Type B pancreatic cell (in vitro differentiated cells): ENCODE data around the gene FNDC5. TPM values are rescaled to one million over a fixed set of nuclear protein-coding genes. Genes with fewer than 3 reads are reported as not detected.

Source experiments
- DNase-seq: peaks from one replicate; pipeline ENCODE4 v3.0.0; 2021; ENCODE audit warnings: mixed read lengths; ENCODE audit not compliant: unreplicated experiment; ENCODE audit errors: extremely low spot score
- H3K27ac Mint-ChIP-seq: 2 replicates; pipeline ENCODE4 v1.8.0; 2021; ENCODE audit warnings: mild to moderate bottlenecking, mixed read lengths
- H3K27me3 Mint-ChIP-seq: 2 replicates; pipeline ENCODE4 v1.8.0; 2021; ENCODE audit warnings: mixed read lengths
- H3K36me3 Mint-ChIP-seq: 2 replicates; pipeline ENCODE4 v1.8.0; 2021; ENCODE audit warnings: mixed read lengths
- H3K4me1 Mint-ChIP-seq: one replicate; pipeline ENCODE4 v1.8.0; 2021; ENCODE audit warnings: mixed read lengths; ENCODE audit not compliant: unreplicated experiment
- H3K4me3 Mint-ChIP-seq: 2 replicates; pipeline ENCODE4 v1.8.0; 2021; ENCODE audit warnings: mild to moderate bottlenecking, mixed read lengths
- H3K9me3 Mint-ChIP-seq: 2 replicates; pipeline ENCODE4 v1.8.0; 2021; ENCODE audit warnings: mixed read lengths
- CTCF ChIP-seq: fragments of 200-600 bp; sonication (generic); conservative IDR thresholded peaks from 2 replicates; pipeline ENCODE4 v1.5.0; 2021; ENCODE audit warnings: antibody characterized with exemption, mild to moderate bottlenecking
- total RNA-seq: library from RNA; stranded (reverse); gene quantifications from 2 replicates; pipeline ENCODE4 v1.2.1, GENCODE V29; 2021; ENCODE audit warnings: low replicate concordance

FNDC5 gene
- total RNA-seq, 1 donor from 2014 or later: 49.9 TPM

- H3K9me3 Mint-ChIP-seq: no peaks in the 10 kb centered on the region
- TF ChIP-seq CTCF: no peak
- H3K27me3 Mint-ChIP-seq: peaks cover 2% of the 10 kb centered on the region
- peaks cover 11% of the 10 kb centered on the region for H3K4me1 Mint-ChIP-seq
- H3K27ac Mint-ChIP-seq: peak overlapping the region; percentile 64
- DNase-seq: peak; percentile 27
- H3K36me3 Mint-ChIP-seq: peaks cover 26% of the 10 kb centered on the region
- H3K4me3 Mint-ChIP-seq: no peak overlapping the region
Measured at GRCh38 chr1:32863881-32864245, 6.8 kb downstream of the FNDC5 start.

- no peaks in the 10 kb centered on the region for H3K27me3 Mint-ChIP-seq
- DNase-seq: no peak
- peaks cover 11% of the 10 kb centered on the region for H3K4me1 Mint-ChIP-seq
- no peaks in the 10 kb centered on the region for H3K9me3 Mint-ChIP-seq
- H3K36me3 Mint-ChIP-seq: peaks cover 21% of the 10 kb centered on the region
- no peak overlapping the region for H3K4me3 Mint-ChIP-seq
- TF ChIP-seq CTCF: no peak
- peak overlapping the region; percentile 64 for H3K27ac Mint-ChIP-seq
Measured at GRCh38 chr1:32863218-32863880, 7.4 kb downstream of the FNDC5 start.

GRCh38 chr1:32861904-32862695 lies 8.6 kb downstream of the FNDC5 start:
- Mint-ChIP-seq H3K4me3 (no peak overlapping the region), H3K36me3 (peaks cover 18% of the 10 kb centered on the region), H3K4me1 (peaks cover 11% of the 10 kb centered on the region), H3K27me3 (no peaks in the 10 kb centered on the region), H3K9me3 (no peaks in the 10 kb centered on the region), H3K27ac (no peak overlapping the region)
- no peak for TF ChIP-seq CTCF
- peak; percentile 16 for DNase-seq

DNA sequence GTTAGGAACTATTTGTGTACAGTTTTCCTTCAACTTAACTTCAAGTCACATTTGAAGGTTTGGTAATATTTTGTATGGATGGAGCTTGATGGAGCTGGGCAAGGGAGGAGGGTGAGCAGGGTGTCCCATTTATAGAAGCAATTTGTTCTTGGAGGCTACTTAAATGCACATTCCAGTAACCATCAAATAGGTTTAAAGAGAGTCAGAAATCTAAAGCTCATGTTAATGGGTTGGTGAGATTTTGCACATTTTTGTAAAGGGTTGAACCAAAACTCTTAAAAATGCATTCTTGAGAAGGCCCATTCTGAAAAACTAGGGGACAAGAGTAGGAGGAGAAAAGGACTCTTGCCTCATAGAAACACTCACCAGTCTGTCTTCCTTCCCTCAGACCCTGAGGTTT lies 10.1 kb downstream of the FNDC5 start:
- Mint-ChIP-seq H3K9me3 (no peaks in the 10 kb centered on the region), H3K36me3 (peaks cover 17% of the 10 kb centered on the region), H3K4me1 (peaks cover 7% of the 10 kb centered on the region), H3K27ac (no peak overlapping the region), H3K4me3 (no peak overlapping the region), H3K27me3 (no peaks in the 10 kb centered on the region)
- DNase-seq: no peak
- no peak for TF ChIP-seq CTCF

DNA sequence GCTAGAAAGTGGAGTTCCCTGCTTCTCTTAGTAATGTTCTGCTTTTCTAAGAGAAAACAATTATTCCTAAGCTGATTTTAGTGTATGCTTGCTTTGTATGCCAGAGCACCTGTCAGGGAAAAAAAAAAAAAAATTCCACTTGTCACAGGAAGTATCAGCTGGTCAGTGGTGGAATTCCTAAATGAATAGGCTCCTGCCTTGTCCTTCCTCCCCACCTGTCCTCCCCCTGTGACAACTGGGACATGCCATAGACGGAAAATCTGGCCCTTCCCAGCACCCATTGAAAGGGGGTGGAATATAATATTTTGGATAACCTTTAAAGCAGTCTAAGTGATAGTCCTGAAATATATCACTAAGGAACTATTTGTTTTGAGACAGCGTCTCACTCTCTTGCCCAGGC lies 10.8 kb downstream of the FNDC5 start:
- Mint-ChIP-seq H3K27ac (no peak overlapping the region), H3K4me1 (peaks cover 7% of the 10 kb centered on the region), H3K4me3 (no peak overlapping the region), H3K27me3 (no peaks in the 10 kb centered on the region), H3K36me3 (peaks cover 17% of the 10 kb centered on the region), H3K9me3 (no peaks in the 10 kb centered on the region)
- TF ChIP-seq CTCF: no peak
- DNase-seq: peak; percentile 16
